Activated T-cell treated with anti-CD3 and anti-CD28 coated beads for 24 hours (primary cell): ENCODE measurements around the gene DIO3.
"Not testable (repeated sequence)": the region's sequence is repeated elsewhere in the genome, so short reads cannot be mapped to it uniquely, and the experiment has no call there.

Source experiments
- DNase-seq: peaks from one replicate; pipeline ENCODE4 v3.0.0-alpha.2; 2020; ENCODE audit warnings: low read depth

Gene DIO3

GRCh38 chr14:101559624-101560533 is 1.4 kb upstream of the DIO3 start:
- no peak for DNase-seq

GRCh38 chr14:101560534-101561113 is 671 bp upstream of the DIO3 start:
- no peak for DNase-seq

GRCh38 chr14:101561897-101562490 is 699 bp downstream of the DIO3 start:
- DNase-seq, result no peak

- DNase-seq, result no peak
These were observed 1.5 kb downstream of the DIO3 start for GRCh38 chr14:101562659-101563351.

GRCh38 chr14:101563352-101563653 is 2.0 kb downstream of the DIO3 start:
- DNase-seq, result no peak

GRCh38 chr14:101563654-101564443 is 2.6 kb downstream of the DIO3 start:
- no peak for DNase-seq

- no peak for DNase-seq
These were observed 3.1 kb downstream of the DIO3 start for GRCh38 chr14:101564444-101564776.

- DNase-seq, result no peak
These were observed 3.8 kb downstream of the DIO3 start for GRCh38 chr14:101564819-101565698.

GRCh38 chr14:101567252-101567651 is 6.0 kb downstream of the DIO3 start:
- DNase-seq, result no peak

- no peak for DNase-seq
These were observed 9.7 kb downstream of the DIO3 start for GRCh38 chr14:101571004-101571403.

- DNase-seq, result not testable (repeated sequence)
These were observed 11.2 kb downstream of the DIO3 start for GRCh38 chr14:101572526-101572925.

- DNase-seq, result no peak
These were observed 12.0 kb downstream of the DIO3 start for GRCh38 chr14:101573289-101573688.

GRCh38 chr14:101575581-101575980 is 14.3 kb downstream of the DIO3 start:
- DNase-seq, result no peak

GRCh38 chr14:101577221-101577909 is 16.1 kb downstream of the DIO3 start:
- no peak for DNase-seq

- DNase-seq, result no peak
These were observed 17.2 kb downstream of the DIO3 start for GRCh38 chr14:101578489-101578888.

- no peak for DNase-seq
These were observed 18.2 kb downstream of the DIO3 start for GRCh38 chr14:101579372-101580080.

- DNase-seq, result no peak
These were observed 20.5 kb downstream of the DIO3 start for GRCh38 chr14:101581806-101582205.

- DNase-seq, result no peak
These were observed 21.0 kb downstream of the DIO3 start for GRCh38 chr14:101582294-101582693.

- DNase-seq, result no peak
These were observed 21.9 kb downstream of the DIO3 start for GRCh38 chr14:101583006-101583714.
